ENCODE results near the gene PEX13.

PEX13 gene

DNA sequence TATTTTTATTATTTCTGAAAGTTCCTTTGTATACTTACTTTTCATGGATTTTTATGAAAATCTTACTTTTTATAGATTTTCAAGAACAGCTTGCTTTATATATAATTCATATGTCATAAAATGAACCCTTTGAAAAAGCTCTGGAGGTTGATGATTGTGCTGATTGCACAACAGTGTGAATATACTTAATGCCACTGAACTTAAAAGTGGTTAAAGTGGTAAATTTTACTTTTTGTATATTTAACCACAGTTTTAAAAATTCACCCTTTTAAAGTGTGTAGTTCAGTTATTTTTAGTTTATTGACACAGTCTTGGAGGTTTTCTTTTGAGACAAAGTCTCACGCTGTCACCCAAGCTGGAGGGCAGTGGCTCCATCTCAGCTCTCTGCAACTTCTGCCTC, 56.6 kb downstream of the PEX13 start:
- no peak for DNase-seq (ENCODE audit: low spot score)

DNA sequence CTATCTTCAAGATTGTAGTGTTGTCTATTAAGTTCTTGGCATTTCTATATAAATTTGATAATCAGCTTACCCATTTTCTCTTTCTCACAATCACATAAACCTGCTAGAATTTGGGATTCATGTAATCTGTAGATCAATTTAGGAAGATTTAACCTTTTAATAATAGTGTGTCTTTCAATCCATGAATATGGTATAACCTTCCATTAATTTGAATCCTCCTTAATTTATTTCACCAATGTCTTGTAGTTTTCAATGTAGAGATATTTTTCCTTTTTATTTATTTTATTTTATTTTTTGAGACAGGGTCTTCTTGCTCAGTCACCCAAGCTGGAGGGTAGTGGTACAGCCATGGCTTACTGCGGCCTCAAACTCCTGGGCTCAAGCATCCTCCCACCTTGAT, 68.4 kb downstream of the PEX13 start:
- no peak for DNase-seq (ENCODE audit: low spot score)

DNA sequence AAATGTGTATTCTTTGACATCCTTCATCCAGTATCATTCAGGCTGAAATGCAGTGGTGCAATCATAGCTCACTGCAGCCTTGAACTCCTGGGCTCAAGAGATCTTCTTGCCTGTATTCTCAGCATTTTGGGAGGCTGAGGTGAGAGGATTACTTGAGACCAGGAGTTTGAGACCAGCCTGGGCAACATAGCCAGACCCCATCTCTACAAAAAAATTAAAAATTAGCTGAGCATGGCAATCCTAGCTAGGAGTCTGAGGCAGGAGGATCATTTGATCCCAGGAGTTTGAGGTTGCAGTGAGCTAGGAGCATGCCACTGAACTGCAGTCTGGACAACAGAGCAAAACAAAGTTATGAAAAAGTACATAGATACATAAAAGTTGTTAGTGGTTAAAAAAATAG, 72.3 kb downstream of the PEX13 start:
- no peak for DNase-seq (ENCODE audit: low spot score)

DNA sequence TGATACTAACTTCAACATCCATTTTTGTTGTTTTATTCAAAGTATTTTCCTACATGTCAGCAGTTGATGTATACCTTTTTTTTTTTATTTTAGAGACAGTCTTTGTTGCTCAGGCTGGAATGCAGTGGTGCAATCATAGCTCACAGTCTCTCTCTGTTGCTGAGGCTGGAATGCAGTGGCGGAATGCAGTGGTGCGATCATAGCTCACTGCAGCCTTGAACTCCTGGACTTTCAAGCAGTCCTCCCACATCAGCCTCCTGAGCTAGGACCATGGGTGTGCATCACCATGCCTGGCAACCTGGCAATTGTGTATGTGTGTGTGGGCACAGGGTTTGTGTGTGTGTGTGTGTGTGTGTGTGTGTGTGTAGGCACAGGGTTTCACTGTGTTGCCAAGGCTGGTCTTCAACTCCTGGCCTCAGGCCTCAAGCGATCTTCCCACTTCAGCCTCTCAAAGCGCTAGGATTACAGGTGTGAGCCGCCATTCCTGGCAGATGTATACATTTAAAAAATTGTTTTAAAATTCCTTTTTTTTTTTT, 72.9 kb downstream of the PEX13 start:
- no peak for DNase-seq (ENCODE audit: low spot score)

DNA sequence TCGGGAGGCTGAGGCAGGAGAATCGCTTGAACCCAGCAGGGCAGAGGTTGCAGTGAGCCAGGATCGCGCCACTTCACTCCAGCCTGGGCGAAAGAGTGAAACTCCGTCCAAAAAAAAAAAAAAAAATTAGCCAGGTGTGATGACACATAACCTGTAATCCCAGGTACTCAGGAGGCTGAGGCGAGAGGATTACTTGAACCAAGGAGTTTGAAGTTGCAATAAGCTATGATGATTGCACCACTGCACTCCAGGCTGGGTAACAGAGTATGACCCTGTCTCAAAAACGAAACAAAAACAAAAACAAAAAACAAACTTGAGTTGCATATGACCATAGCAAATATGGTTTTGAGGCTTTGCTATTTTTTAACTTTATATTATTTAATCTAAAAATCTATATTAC, 74.0 kb downstream of the PEX13 start:
- no peak for DNase-seq (ENCODE audit: low spot score)

DNA sequence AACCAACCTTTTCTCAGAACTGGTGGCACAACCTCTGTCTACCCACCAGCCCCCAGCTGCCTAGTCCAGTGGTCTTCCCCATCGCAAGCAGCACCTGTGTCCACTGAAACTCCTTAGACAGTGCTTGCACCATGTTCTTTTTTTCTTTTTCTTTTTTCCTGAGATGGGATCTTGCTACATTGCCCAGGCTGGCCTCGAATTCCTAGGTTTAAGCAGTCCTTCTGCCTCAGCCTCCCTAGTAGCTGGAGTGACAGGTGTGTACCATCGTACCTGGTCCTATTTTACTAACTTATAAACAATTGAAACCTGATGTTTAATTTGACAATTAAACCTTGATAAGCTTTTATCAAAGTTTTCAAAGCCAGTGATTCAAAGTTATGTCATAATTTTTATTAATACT, 78.9 kb downstream of the PEX13 start:
- DNase-seq (ENCODE audit: low spot score): no peak

DNA sequence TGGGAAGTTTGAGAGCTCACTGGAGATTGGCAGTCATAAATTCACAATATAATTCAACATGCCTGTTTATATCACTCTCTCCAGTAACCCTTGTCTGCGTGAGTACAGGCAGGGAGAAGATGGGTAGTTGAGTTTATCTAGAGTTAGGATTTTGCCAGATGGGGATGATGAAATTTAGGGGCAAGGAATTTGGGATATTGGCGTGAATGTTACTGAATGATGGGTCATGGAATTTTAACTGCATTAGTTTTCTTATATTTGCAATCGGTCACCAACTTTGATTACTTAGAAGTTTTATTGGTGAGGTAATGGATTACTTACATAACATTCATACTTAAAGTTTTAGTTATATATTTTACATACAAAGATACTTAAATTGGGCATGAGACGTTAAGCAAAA, 83.3 kb downstream of the PEX13 start:
- no peak for DNase-seq (ENCODE audit: low spot score)
